K562 (cell line): ENCODE data around the gene JUP. TPM values are rescaled to one million over a fixed set of nuclear protein-coding genes. Genes with fewer than 3 reads are reported as not detected.

Source experiments
- ATAC-seq: fragments of 200-7000 bp; cut with Tn5 transposase; 3 replicates; pipeline ENCODE4 v1.9.1; 2020; ENCODE audit warnings: moderate library complexity
- BruUV-seq: library from RNA; stranded (reverse); fragments of 400-500 nt; replicated peaks from 2 replicates; lab custom pipeline; 2021; lab: Mats Ljungman, UMichigan
- CTCF ChIA-PET: fragments of 300-600 bp; formaldehyde crosslinking; extraction: SDS; loops from one replicate; lab custom pipeline; 2021; ENCODE audit warnings: low intra/inter-chr PET ratio; lab: Yijun Ruan, JAX
- POLR2A ChIA-PET: fragments of 300-600, 350-650 bp; sonication (Branson Sonifier 250); formaldehyde crosslinking; extraction: SDS; loops from one replicate; lab custom pipeline; 2021; ENCODE audit warnings: antibody characterized with exemption, inconsistent platforms; lab: Yijun Ruan, JAX
- DNase-seq, 4 experiments: peaks; one replicate each; pipeline versions ENCODE4 v3.0.0 to v3.0.0-alpha.2; 2011 to 2018; ENCODE audit warnings: low spot score in 3 of 4, mixed read lengths in 3 of 4; ENCODE audit errors: extremely low read depth in 1 of 4
- FAIRE-seq: peaks from 2 replicates; lab custom pipeline; 2011; peaks lifted over from hg19 to GRCh38; lab: Jason Lieb, UNC
- H2AFZ ChIP-seq: 2 replicates; pipeline ENCODE4 v1.6.0; 2011; ENCODE audit warnings: low read depth, low read length, control low read depth, inconsistent platforms
- H3K27ac ChIP-seq: fragments of 200-600 bp; 3 replicates; pipeline ENCODE4 v1.8.0; 2011; ENCODE audit warnings: low read depth, mild to moderate bottlenecking, control low read depth, inconsistent platforms, low read length, moderate library complexity, mixed read lengths; ENCODE audit errors: extremely low read depth
- H3K27me3 ChIP-seq, 2 experiments: fragments of 300-600 bp in 1 of 2; 2 replicates in 1 of 2; 3 replicates in 1 of 2; pipeline versions ENCODE4 v1.6.0 to v1.8.0; 2011; ENCODE audit warnings: inconsistent platforms in 2 of 2, low read length in 2 of 2, mild to moderate bottlenecking in 1 of 2, mixed read lengths in 1 of 2, moderate library complexity in 1 of 2; ENCODE audit not compliant: control insufficient read depth in 2 of 2, insufficient read depth in 2 of 2
- H3K36me3 ChIP-seq: fragments of 300-600 bp; 3 replicates; pipeline ENCODE4 v1.8.0; 2011; ENCODE audit warnings: mild to moderate bottlenecking, low read length, inconsistent platforms; ENCODE audit not compliant: control insufficient read depth, insufficient read depth
- H3K4me1 ChIP-seq, 2 experiments: fragments of 200-600 bp in 1 of 2; replicated peaks in 1 of 2; 2 replicates in 1 of 2; 3 replicates in 1 of 2; pipeline versions ENCODE4 v1.5.1 to v1.8.0; 2011; ENCODE audit warnings: inconsistent platforms in 2 of 2, low read length in 2 of 2, mild to moderate bottlenecking in 1 of 2, mixed read lengths in 1 of 2, moderate library complexity in 1 of 2; ENCODE audit not compliant: control insufficient read depth in 2 of 2, insufficient read depth in 2 of 2
- H3K4me2 ChIP-seq: 2 replicates; pipeline ENCODE4 v1.6.1; 2011; ENCODE audit warnings: low read length, control low read depth, inconsistent platforms, mixed read lengths; ENCODE audit not compliant: insufficient read depth
- H3K4me3 ChIP-seq: fragments of 200-600 bp; sonication (generic), shearing (Covaris generic); 2 replicates; pipeline ENCODE4 v1.5.1; 2016; ENCODE audit warnings: control low read depth, inconsistent platforms
- H3K79me2 ChIP-seq: fragments of 200-600 bp; 3 replicates; pipeline ENCODE4 v1.8.0; 2011; ENCODE audit warnings: low read length, inconsistent platforms; ENCODE audit not compliant: control insufficient read depth, insufficient read depth
- H3K9ac ChIP-seq, 2 experiments: 2 replicates each; pipeline versions ENCODE4 v1.6.0 to v1.6.1; 2011; ENCODE audit warnings: low read depth in 2 of 2, low read length in 2 of 2, control low read depth in 1 of 2, inconsistent platforms in 1 of 2, mild to moderate bottlenecking in 1 of 2, mixed read lengths in 1 of 2; ENCODE audit not compliant: insufficient read depth in 1 of 2
- H3K9me1 ChIP-seq: one replicate; pipeline ENCODE4 v1.6.0; 2011; ENCODE audit warnings: inconsistent platforms, mild to moderate bottlenecking, low read length, moderate library complexity; ENCODE audit not compliant: control insufficient read depth, insufficient read depth
- H3K9me3 ChIP-seq: replicated peaks from 2 replicates; pipeline ENCODE4 v1.5.1; 2011; ENCODE audit warnings: low read depth, low read length, inconsistent platforms; ENCODE audit not compliant: control insufficient read depth, insufficient read depth
- H4K20me1 ChIP-seq: replicated peaks from 2 replicates; pipeline ENCODE4 v1.6.1; 2011; ENCODE audit warnings: low read length, inconsistent platforms, mixed read lengths; ENCODE audit not compliant: control insufficient read depth, insufficient read depth
- CEBPB ChIP-seq: fragments of 450-650 bp; IDR thresholded peaks from 2 replicates; pipeline ENCODE4 v1.6.1; 2016; ENCODE audit warnings: missing genetic modification characterization, missing compliant biosample characterization
- DMBX1 ChIP-seq: fragments of 250-450 bp; sonication (Bioruptor Pico); IDR thresholded peaks from 2 replicates; pipeline ENCODE4 v1.8.0; 2022; ENCODE audit warnings: inconsistent platforms, mild to moderate bottlenecking, moderate library complexity, borderline replicate concordance
- EGR1 ChIP-seq: fragments of 450-650 bp; conservative IDR thresholded peaks from 2 replicates; pipeline ENCODE4 v1.6.1; 2017; ENCODE audit warnings: mild to moderate bottlenecking
- EP400 ChIP-seq: fragments of 450-650 bp; IDR thresholded peaks from 2 replicates; pipeline ENCODE4 v1.6.1; 2017; ENCODE audit warnings: antibody characterized with exemption, mild to moderate bottlenecking, moderate library complexity
- FOXM1 ChIP-seq, 2 experiments: fragments of 450-650 bp in 1 of 2; sonication (generic) in 1 of 2; formaldehyde crosslinking in 1 of 2; IDR thresholded peaks; 2 replicates each; pipeline versions ENCODE4 v1.6.1 to v1.9.0; 2017 to 2022; ENCODE audit warnings: low read depth in 2 of 2, mild to moderate bottlenecking in 2 of 2, missing genetic modification reagents in 1 of 2, moderate library complexity in 1 of 2
- GTF2A2 ChIP-seq: IDR thresholded peaks from 2 replicates; pipeline ENCODE4 v1.6.1; 2016; ENCODE audit warnings: mild to moderate bottlenecking, missing genetic modification characterization, missing compliant biosample characterization
- HSF4 ChIP-seq: fragments of 250-450 bp; sonication (Bioruptor Pico); IDR thresholded peaks from 2 replicates; pipeline ENCODE4 v2.1.2; 2022; ENCODE audit warnings: mild to moderate bottlenecking, moderate library complexity, borderline replicate concordance
- MCM5 ChIP-seq: fragments of 450-650 bp; IDR thresholded peaks from 2 replicates; pipeline ENCODE4 v1.6.1; 2016; ENCODE audit warnings: low read depth
- NR2C2 ChIP-seq, 2 experiments: fragments of 200-800 bp in 1 of 2; sonication (Bioruptor generic) in 1 of 2; sonication (generic) in 1 of 2; formaldehyde crosslinking in 1 of 2; IDR thresholded peaks; 2 replicates each; pipeline versions ENCODE4 v1.6.1 to v1.8.0; 2016 to 2022; ENCODE audit warnings: mild to moderate bottlenecking in 1 of 2, missing compliant biosample characterization in 1 of 2, missing genetic modification characterization in 1 of 2, missing genetic modification reagents in 1 of 2
- NR4A1 ChIP-seq, 2 experiments: fragments of 250-450 bp in 1 of 2; fragments of 450-650 bp in 1 of 2; sonication (Bioruptor Pico) in 1 of 2; IDR thresholded peaks; 2 replicates each; pipeline versions ENCODE4 v1.4.0 to v1.6.1; 2016 to 2020; ENCODE audit warnings: mild to moderate bottlenecking in 2 of 2, missing compliant biosample characterization in 1 of 2, missing genetic modification characterization in 1 of 2, moderate library complexity in 1 of 2
- POLR2AphosphoS2 ChIP-seq: IDR thresholded peaks from 2 replicates; pipeline ENCODE4 v1.6.1; 2012; ENCODE audit warnings: low read length, improper control_type of control experiment
- RB1 ChIP-seq: fragments of 450-650 bp; IDR thresholded peaks from 2 replicates; pipeline ENCODE4 v1.6.1; 2017; ENCODE audit warnings: low read depth, mild to moderate bottlenecking
- SREBF2 ChIP-seq: sonication (generic); formaldehyde crosslinking; IDR thresholded peaks from 2 replicates; pipeline ENCODE4 v1.4.0; 2020; ENCODE audit warnings: mild to moderate bottlenecking, missing genetic modification reagents
- SRF ChIP-seq, 2 experiments: fragments of 250-450, 450-650 bp in 1 of 2; sonication (Bioruptor Pico) in 1 of 2; sonication (generic) in 1 of 2; formaldehyde crosslinking; IDR thresholded peaks; 2 replicates each; pipeline versions ENCODE4 v1.5.0 to v1.5.1; 2020 to 2022; ENCODE audit warnings: mild to moderate bottlenecking in 1 of 2, missing genetic modification reagents in 1 of 2
- SRSF1 ChIP-seq: fragments of 200-400 bp; formaldehyde crosslinking; IDR thresholded peaks from 2 replicates; pipeline ENCODE4 v1.6.1; 2017; ENCODE audit warnings: mild to moderate bottlenecking, low read depth, low read length, moderate library complexity
- TARDBP ChIP-seq: fragments of 450-650 bp; IDR thresholded peaks from 2 replicates; pipeline ENCODE4 v1.6.1; 2016
- TRIM28 ChIP-seq: fragments of 450-650 bp; IDR thresholded peaks from 2 replicates; pipeline ENCODE4 v1.6.1; 2017
- ZNF146 ChIP-seq: IDR thresholded peaks from one replicate; pipeline ENCODE4 v1.6.1; 2018; ENCODE audit warnings: missing compliant biosample characterization; ENCODE audit not compliant: unreplicated experiment
- ZNF57 ChIP-seq: fragments of 450-650 bp; formaldehyde crosslinking; IDR thresholded peaks from 2 replicates; pipeline ENCODE4 v1.4.0; 2020; ENCODE audit warnings: mild to moderate bottlenecking, moderate library complexity
- ZNF695 ChIP-seq: fragments of 450-650 bp; formaldehyde crosslinking; IDR thresholded peaks from 2 replicates; pipeline ENCODE4 v1.4.0; 2020; ENCODE audit warnings: mild to moderate bottlenecking, moderate library complexity
- ZNF764 ChIP-seq: fragments of 250-450 bp; sonication (Bioruptor Pico); IDR thresholded peaks from 2 replicates; pipeline ENCODE4 v1.4.0; 2020; ENCODE audit warnings: low read depth, mild to moderate bottlenecking, moderate library complexity
- WGBS: fragments of 100-300 bp; shearing (Covaris generic); methylation state at CpG from one replicate; pipeline ENCODE4 v1.1.6; 2016; ENCODE audit warnings: low coverage, mixed read lengths; ENCODE audit not compliant: insufficient coverage; ENCODE audit errors: missing lambda C conversion rate; 5-methylcytosine and 5-hydroxymethylcytosine counted together
- in situ Hi-C: fragments of 300-500 bp; cut with MboI; formaldehyde crosslinking; loops from 4 replicates; pipeline ENCODE4 v1.15.0; 2018; ENCODE audit warnings: inconsistent platforms, mixed read lengths
- intact Hi-C: fragments of 100-400 bp; cut with micrococcal nuclease; formaldehyde crosslinking; loops from 2 replicates; pipeline ENCODE4 v1.14.2; 2022
- polyA plus RNA-seq, 8 experiments: library from polyadenylated mRNA; depleted of rRNA in 4 of 8; stranded (reverse) in 5 of 8; unstranded in 3 of 8; fragments of >200 nt; fragmentation: Nextera tagmentation in 2 of 8; fragmentation: Illumina TruSeq in 1 of 8; extraction: Ambion mirVana in 2 of 8; extraction: Trizol in 1 of 8; gene quantifications; 2 replicates each; pipeline versions ENCODE4 v1.2.1 to v1.2.3, GENCODE V29; 2011 to 2014; ENCODE audit warnings: inconsistent platforms in 1 of 8, missing spikeins in 1 of 8
- total RNA-seq, 7 experiments: library from RNA; depleted of rRNA in 6 of 7; stranded (reverse); fragments of >200 nt in 6 of 7; fragmentation: Illumina TruSeq in 2 of 7; extraction: Trizol in 2 of 7; gene quantifications; 2 replicates each; pipeline versions ENCODE4 v1.2.1 to v1.2.3, GENCODE V29; 2011 to 2021; ENCODE audit warnings: low replicate concordance in 1 of 7
- TF ChIP-seq, protein P1 (sequence below): sonication (generic); formaldehyde crosslinking; IDR thresholded peaks from 2 replicates; pipeline ENCODE4 v1.8.0; 2022; ENCODE audit warnings: mild to moderate bottlenecking, missing genetic modification reagents

Gene JUP
- total and polyA plus RNA-seq, 9 of the 15 experiments (the other 6 are each of a cell fraction or from before 2014, with no cell fraction given) = 6.4 to 177 (median 31.2) TPM

DNA sequence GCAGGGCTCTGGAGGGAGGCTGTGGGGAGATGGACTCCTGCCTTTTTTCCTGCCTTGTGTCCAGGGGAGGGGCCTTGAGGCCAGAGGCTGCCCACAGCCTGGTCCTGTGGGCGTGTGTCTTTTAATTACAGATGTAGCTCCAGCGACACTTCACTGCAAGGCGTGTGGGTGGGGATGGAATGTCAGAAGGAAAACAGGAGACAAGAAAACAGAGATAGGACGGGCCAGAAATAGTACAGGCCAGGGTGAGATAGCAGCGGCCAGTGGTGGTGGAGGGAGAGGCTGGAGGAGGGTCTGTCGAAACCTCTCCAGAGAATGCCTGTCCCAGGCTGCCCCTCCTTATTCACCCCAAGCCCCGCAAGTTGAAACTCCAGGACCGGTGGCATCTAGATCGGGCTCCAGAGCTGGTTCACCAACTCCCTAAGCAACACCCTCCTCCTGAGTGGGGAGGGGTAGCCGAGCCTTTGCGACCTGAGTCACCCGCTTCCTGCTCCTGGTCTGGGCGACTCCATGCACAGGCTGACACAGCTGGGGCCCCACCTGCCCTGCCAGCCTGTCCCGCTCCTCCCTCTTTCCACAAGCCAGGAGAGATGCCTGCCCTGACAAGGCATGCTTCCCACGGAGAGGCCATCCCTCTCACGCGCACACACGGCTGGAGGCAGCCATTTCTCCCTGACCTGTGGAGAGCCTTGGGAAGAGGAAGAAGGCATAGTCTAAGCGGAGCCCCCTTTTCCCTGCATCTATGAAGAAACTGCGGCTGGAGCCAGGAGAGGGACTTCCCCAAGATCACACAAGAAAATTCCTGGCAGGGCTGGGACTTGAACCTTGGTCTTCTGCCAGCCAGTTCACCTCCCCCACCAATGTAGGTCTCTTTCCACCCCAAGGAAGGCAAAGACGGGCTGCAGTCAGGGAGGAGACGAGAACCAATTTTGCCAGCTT, 6.6 kb upstream of the JUP start:
- ChIA-PET CTCF (interaction anchor here (0.6 kb wide), 1 partner anchor 57 kb away, joined by 3 read pairs; no protein-coding TSS in a partner anchor), POLR2A (interaction anchor here (0.6 to 4.3 kb wide), 9 partner anchors 7 to 315 kb away, joined by 3 to 17 read pairs (median 4); partner anchors contain the start of genes EIF1, JUP and P3H4)
- H3K9me3 ChIP-seq = no peaks in the 10 kb centered on the region
- TSS peak; percentile 97 for BruUV-seq
- peak; percentile 84 for ATAC-seq
- H3K27me3 ChIP-seq = no peaks in the 10 kb centered on the region
- peak overlapping the region; percentile 90 for H3K27ac ChIP-seq
- peak; percentile 98 for FAIRE-seq
- H2AFZ ChIP-seq = peak overlapping the region; percentile 86
- H3K4me1 ChIP-seq = peaks cover 44 to 52% of the 10 kb centered on the region in 2 experiments
- 4% methylated on average over 17 of the region's 22 CpGs for WGBS
- H3K79me2 ChIP-seq = no peaks in the 10 kb centered on the region
- in situ Hi-C loops = no loop called here
- intact Hi-C loops = loop anchor here (1.0 kb wide), 1 partner anchor 9 kb away; no protein-coding TSS in a partner anchor
- H4K20me1 ChIP-seq = no peaks in the 10 kb centered on the region
- no peaks in the 10 kb centered on the region for H3K9me1 ChIP-seq
- no peaks in the 10 kb centered on the region for H3K36me3 ChIP-seq
- peak; percentile 77 to 96 (median 83) for DNase-seq
- peak overlapping the region; percentile 23 for H3K4me3 ChIP-seq
- peak overlapping the region; percentile 74 to 91 for H3K9ac ChIP-seq
- H3K4me2 ChIP-seq = peak overlapping the region; percentile 84
- peak; percentile 33; the same call in 1 of the 2 replicates for TF ChIP-seq RB1
- TF ChIP-seq EGR1 = peak; percentile 95
- TF ChIP-seq ZNF146 (CRISPR knock-in tag) = no peak
- no peak for TF ChIP-seq NR2C2 (CRISPR knock-in tag; IDR thresholded peaks at IDR 0.05)
- no peak for TF ChIP-seq NR2C2 (tag; IDR thresholded peaks at IDR 0.05)
- TF ChIP-seq POLR2AphosphoS2 = no peak
- no peak for TF ChIP-seq ZNF764 (CRISPR knock-in tag)
- no peak for TF ChIP-seq TRIM28
- TF ChIP-seq CEBPB (tag) = peak; percentile 49
- no peak for TF ChIP-seq ZNF57
- no peak for TF ChIP-seq MCM5
- TF ChIP-seq SRSF1 = no peak
- no peak for TF ChIP-seq HSF4 (CRISPR knock-in tag)
- no peak for TF ChIP-seq FOXM1 (IDR thresholded peaks at IDR 0.05; ENCODE audit: low read depth)
- TF ChIP-seq FOXM1 (CRISPR knock-in tag; IDR thresholded peaks at IDR 0.05; ENCODE audit: low read depth) = 0 out of 2 replicates have a peak, but pooled peaks have one; percentile 53
- TF ChIP-seq DMBX1 = peak; percentile 29; the same call in 1 of the 2 replicates
- no peak for TF ChIP-seq GTF2A2 (tag)
- TF ChIP-seq EP400 = peak; percentile 68
- 0 out of 2 replicates have a peak, but pooled peaks have one; percentile 37 for TF ChIP-seq SREBF2
- 0 out of 2 replicates have a peak, but pooled peaks have one; percentile 20 for TF ChIP-seq TARDBP
- TF ChIP-seq SRF (CRISPR knock-in tag; IDR thresholded peaks at IDR 0.05) = 0 out of 4 replicates have a peak, but pooled peaks of 1 of the 2 experiments have one; percentile 39
- TF ChIP-seq, protein P1, sequence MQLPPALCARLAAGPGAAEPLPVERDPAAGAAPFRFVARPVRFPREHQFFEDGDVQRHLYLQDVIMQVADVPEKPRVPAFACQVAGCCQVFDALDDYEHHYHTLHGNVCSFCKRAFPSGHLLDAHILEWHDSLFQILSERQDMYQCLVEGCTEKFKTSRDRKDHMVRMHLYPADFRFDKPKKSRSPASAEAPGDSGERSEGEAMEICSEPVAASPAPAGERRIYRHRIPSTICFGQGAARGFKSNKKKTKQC (CRISPR knock-in tag) = no peak
- TF ChIP-seq NR4A1 (CRISPR knock-in tag; IDR thresholded peaks at IDR 0.05) = no peak
- 0 out of 2 replicates have a peak, but pooled peaks have one; percentile 71 for TF ChIP-seq NR4A1 (tag; IDR thresholded peaks at IDR 0.05)
- no peak for TF ChIP-seq ZNF695 (CRISPR knock-in tag)
